B cell (primary cell): ENCODE results near the gene WDR86. TPM values are rescaled to one million over a fixed set of nuclear protein-coding genes. Genes with fewer than 3 reads are reported as not detected.

ENCODE experiments used
- ATAC-seq: fragments of 200-7000 bp; cut with Tn5 transposase; one replicate; pipeline ENCODE4 v1.10.0; 2021; ENCODE audit warnings: low read depth, mild to moderate bottlenecking, moderate number of reproducible peaks, moderate library complexity
- CTCF ChIA-PET: fragments of 350-600 bp; sonication (Branson Sonifier 250); formaldehyde crosslinking; loops from one replicate; lab custom pipeline; 2021; ENCODE audit warnings: antibody characterized with exemption, inconsistent platforms; lab: Charles Lee
- POLR2A ChIA-PET: fragments of 350-600 bp; sonication (Branson Sonifier 250); formaldehyde crosslinking; loops from one replicate; lab custom pipeline; 2021; ENCODE audit warnings: antibody characterized with exemption; lab: Charles Lee
- DNase-seq: peaks from one replicate; pipeline ENCODE4 v3.0.0; 2013
- H2AFZ ChIP-seq: 2 replicates; pipeline ENCODE4 v1.6.1; 2012; ENCODE audit warnings: mild to moderate bottlenecking, low read depth, low read length; ENCODE audit not compliant: insufficient read depth, poor library complexity, severe bottlenecking
- H3K27ac ChIP-seq, 2 donors: 1 replicate in 1 of 2; 2 replicates in 1 of 2; pipeline ENCODE4 v1.5.1; 2012 to 2013; ENCODE audit warnings: low read length in 2 of 2, mild to moderate bottlenecking in 2 of 2, moderate library complexity in 1 of 2
- H3K27me3 ChIP-seq, 4 experiments: fragments of 200-600 bp in 1 of 4; sonication (generic) in 1 of 4; replicated peaks in 1 of 4; 1 replicate in 2 of 4; 2 replicates in 2 of 4; pipeline versions ENCODE4 v1.6.1 to v1.7.0; 2013 to 2016; ENCODE audit warnings: low read length in 3 of 4, mild to moderate bottlenecking in 2 of 4, mixed read lengths in 1 of 4, moderate library complexity in 1 of 4; ENCODE audit not compliant: insufficient read depth in 4 of 4, control insufficient read depth in 3 of 4; ENCODE audit errors: control extremely low read depth in 1 of 4
- H3K36me3 ChIP-seq, 2 experiments: replicated peaks in 1 of 2; 1 replicate in 1 of 2; 2 replicates in 1 of 2; pipeline versions ENCODE4 v1.6.1 to v1.7.1; 2013; ENCODE audit warnings: low read length in 1 of 2; ENCODE audit not compliant: insufficient read depth in 2 of 2, control insufficient read depth in 1 of 2; ENCODE audit errors: control extremely low read depth in 1 of 2, extremely low read depth in 1 of 2
- H3K4me1 ChIP-seq, 2 donors: fragments of 200-600 bp in 1 of 2; sonication (generic) in 1 of 2; 1 replicate in 1 of 2; 2 replicates in 1 of 2; pipeline versions ENCODE4 v1.5.1 to v1.6.1; 2013 to 2017; ENCODE audit warnings: low read length in 2 of 2; ENCODE audit not compliant: control insufficient read depth in 2 of 2, insufficient read depth in 2 of 2
- H3K4me2 ChIP-seq: replicated peaks from 2 replicates; pipeline ENCODE3; 2012; ENCODE audit warnings: mild to moderate bottlenecking, low read depth, low read length; ENCODE audit not compliant: poor library complexity, severe bottlenecking
- H3K4me3 ChIP-seq, 5 experiments: fragments of 200-600 bp in 1 of 5; sonication (generic) in 1 of 5; 1 replicate in 3 of 5; 2 replicates in 2 of 5; pipeline versions ENCODE4 v1.5.1 to v1.7.0; 2011 to 2016; ENCODE audit warnings: low read length in 4 of 5, mild to moderate bottlenecking in 4 of 5, low read depth in 2 of 5, control low read depth in 1 of 5, moderate library complexity in 1 of 5; ENCODE audit not compliant: insufficient read depth in 1 of 5; ENCODE audit errors: control extremely low read depth in 1 of 5, extremely low read depth in 1 of 5
- H3K79me2 ChIP-seq: fragments of 200-600 bp; sonication (generic); one replicate; pipeline ENCODE4 v1.6.0; 2016; ENCODE audit warnings: low read length; ENCODE audit not compliant: control insufficient read depth, insufficient read depth
- H3K9ac ChIP-seq: fragments of 200-600 bp; sonication (generic); 2 replicates; pipeline ENCODE4 v1.6.1; 2017; ENCODE audit warnings: mild to moderate bottlenecking, low read length, moderate library complexity
- H3K9me3 ChIP-seq, 3 donors: one replicate each; pipeline versions ENCODE4 v1.6.1 to v1.7.1; 2013; ENCODE audit warnings: low read length in 2 of 3; ENCODE audit not compliant: control insufficient read depth in 2 of 3, insufficient read depth in 1 of 3; ENCODE audit errors: control extremely low read depth in 1 of 3
- H4K20me1 ChIP-seq: 2 replicates; pipeline ENCODE4 v1.6.0; 2012; ENCODE audit warnings: mild to moderate bottlenecking, low read length; ENCODE audit not compliant: insufficient read depth, control insufficient read depth, poor library complexity, severe bottlenecking
- H3K27ac Mint-ChIP-seq: one replicate; pipeline ENCODE4 v1.8.0; 2021; ENCODE audit warnings: mixed read lengths
- H3K27me3 Mint-ChIP-seq: one replicate; pipeline ENCODE4 v1.8.0; 2021; ENCODE audit warnings: mixed read lengths
- H3K4me1 Mint-ChIP-seq: one replicate; pipeline ENCODE4 v1.8.0; 2021; ENCODE audit warnings: mixed read lengths
- H3K4me3 Mint-ChIP-seq: one replicate; pipeline ENCODE4 v1.8.0; 2021; ENCODE audit warnings: mixed read lengths
- H3K9me3 Mint-ChIP-seq: one replicate; pipeline ENCODE4 v1.8.0; 2022; ENCODE audit warnings: mixed read lengths; ENCODE audit not compliant: insufficient read depth
- CTCF ChIP-seq: fragments of 200-600 bp; IDR thresholded peaks from one replicate; pipeline ENCODE4 v1.8.0; 2022; ENCODE audit warnings: antibody characterized with exemption, mild to moderate bottlenecking
- EZH2 ChIP-seq: IDR thresholded peaks from 2 replicates; pipeline ENCODE4 v1.6.1; 2012; ENCODE audit warnings: borderline replicate concordance, low read depth, mild to moderate bottlenecking, moderate library complexity, low read length; ENCODE audit not compliant: insufficient read depth, poor library complexity, severe bottlenecking
- WGBS: methylation state at CpG from one replicate; pipeline ENCODE4 v1.1.5; 2013; ENCODE audit warnings: missing lambda C conversion rate; ENCODE audit not compliant: insufficient coverage; 5-methylcytosine and 5-hydroxymethylcytosine counted together
- intact Hi-C: fragments of 100-400 bp; cut with micrococcal nuclease; formaldehyde crosslinking; loops from one replicate; pipeline ENCODE4 v1.10.0; 2022
- polyA plus RNA-seq: library from polyadenylated mRNA; depleted of rRNA; stranded (reverse); fragments of >200 nt; gene quantifications from 2 replicates; pipeline ENCODE4 v1.2.3, GENCODE V29; 2012
- total RNA-seq, 2 donors: library from RNA; stranded (reverse); fragments of 120-200 nt in 1 of 2; gene quantifications; 1 replicate in 1 of 2; 2 replicates in 1 of 2; pipeline versions ENCODE4 v1.2.3 to v1.2.4, GENCODE V29; 2013 to 2022

The WDR86 gene
- total and polyA plus RNA-seq, 2 donors (not counting 1 experiment from before 2014, with no cell fraction given), result 1.4 to 1.5 TPM

- no peak overlapping the region for H3K4me3 Mint-ChIP-seq
- H4K20me1 ChIP-seq, result no peaks in the 10 kb centered on the region
- H3K79me2 ChIP-seq, result no peaks in the 10 kb centered on the region
- H3K27me3 Mint-ChIP-seq, result peaks cover 34% of the 10 kb centered on the region
- H3K27me3 ChIP-seq, result peaks cover 0 to 4% (median 1%) of the 10 kb centered on the region in 4 experiments
- no peak overlapping the region for H3K27ac Mint-ChIP-seq
- H3K9ac ChIP-seq, result no peak overlapping the region
- TF ChIP-seq CTCF, result no peak
- TF ChIP-seq EZH2, result no peak
- no peak overlapping the region for H3K27ac ChIP-seq
- POLR2A ChIA-PET, result no interaction called here
- H3K9me3 Mint-ChIP-seq, result peaks cover 3% of the 10 kb centered on the region
- H3K4me2 ChIP-seq, result no peak overlapping the region
- intact Hi-C loops, result no loop called here
- H3K4me3 ChIP-seq, result no peak overlapping the region
- peaks cover 0 to 9% (median 9%) of the 10 kb centered on the region in 3 donors for H3K9me3 ChIP-seq
- 86% methylated on average over 5 of the region's 7 CpGs for WGBS
- ATAC-seq, result no peak
- peaks cover 12 to 13% of the 10 kb centered on the region in 2 donors for H3K4me1 ChIP-seq
- no peak for DNase-seq
- H3K4me1 Mint-ChIP-seq, result peaks cover 12% of the 10 kb centered on the region
- CTCF ChIA-PET, result no interaction called here
- H2AFZ ChIP-seq, result no peak overlapping the region
- H3K36me3 ChIP-seq, result no peaks in the 10 kb centered on the region
Measured at GRCh38 chr7:151425670-151426440, 16.0 kb upstream of the WDR86 start.

GRCh38 chr7:151424799-151425198 lies 15.0 kb upstream of the WDR86 start:
- H2AFZ ChIP-seq, result no peak overlapping the region
- no peaks in the 10 kb centered on the region for H3K79me2 ChIP-seq
- DNase-seq (no peak), ATAC-seq (no peak)
- H3K27ac Mint-ChIP-seq, result no peak overlapping the region
- peaks cover 0 to 19% (median 14%) of the 10 kb centered on the region in 3 donors for H3K9me3 ChIP-seq
- no peak overlapping the region for H3K27ac ChIP-seq
- peaks cover 5% of the 10 kb centered on the region for H3K9me3 Mint-ChIP-seq
- peaks cover 41% of the 10 kb centered on the region for H3K27me3 Mint-ChIP-seq
- no peaks in the 10 kb centered on the region for H4K20me1 ChIP-seq
- intact Hi-C loops, result no loop called here
- H3K27me3 ChIP-seq, result peaks cover 0 to 5% (median 0%) of the 10 kb centered on the region in 4 experiments
- no peak overlapping the region for H3K4me3 Mint-ChIP-seq
- WGBS, result 92% methylated on average over 5 of the region's 5 CpGs
- ChIA-PET POLR2A (no interaction called here), CTCF (no interaction called here)
- peaks cover 7 to 8% of the 10 kb centered on the region in 2 donors for H3K4me1 ChIP-seq
- H3K4me3 ChIP-seq, result no peak overlapping the region
- no peak for TF ChIP-seq EZH2
- TF ChIP-seq CTCF, result no peak
- no peak overlapping the region for H3K4me2 ChIP-seq
- H3K36me3 ChIP-seq, result no peaks in the 10 kb centered on the region
- H3K4me1 Mint-ChIP-seq, result peaks cover 9% of the 10 kb centered on the region
- no peak overlapping the region for H3K9ac ChIP-seq
